GM12874 (cell line): Measurements from ENCODE around the gene AGBL4.

ENCODE experiments used
- CTCF ChIP-seq: IDR thresholded peaks from 2 replicates; pipeline ENCODE4 v1.5.1; 2011; ENCODE audit warnings: low read depth, mild to moderate bottlenecking, control low read depth, low read length, moderate library complexity; ENCODE audit not compliant: insufficient read depth

AGBL4 gene

DNA sequence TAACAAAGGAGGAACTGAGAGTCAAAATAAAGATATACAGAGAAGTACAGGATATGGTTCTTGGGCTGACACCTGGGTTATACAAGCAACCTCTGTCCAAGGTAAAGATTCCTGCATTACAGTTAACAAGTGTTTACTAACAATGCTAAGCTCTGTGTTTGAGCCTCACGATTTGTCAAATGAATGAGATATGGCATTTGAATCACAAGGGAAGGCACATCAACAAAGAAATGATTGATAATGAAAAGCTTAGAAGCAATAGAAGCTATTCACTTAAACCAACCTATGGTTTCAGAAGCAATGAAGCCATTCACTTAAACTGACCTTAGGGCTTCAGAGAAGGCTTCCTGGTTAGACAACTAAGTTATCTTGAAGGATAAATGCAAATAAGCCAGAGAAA is 199.5 kb downstream of the AGBL4 start:
- no peak for TF ChIP-seq CTCF

- no peak for TF ChIP-seq CTCF
Measured at GRCh38 chr1:49817681-49818080, 206.1 kb downstream of the AGBL4 start.

- no peak for TF ChIP-seq CTCF
Measured at GRCh38 chr1:49765034-49765433, 258.7 kb downstream of the AGBL4 start.

- TF ChIP-seq CTCF, result no peak
Measured at GRCh38 chr1:49728377-49728776, 295.4 kb downstream of the AGBL4 start.

GRCh38 chr1:49723662-49724061 is 300.1 kb downstream of the AGBL4 start:
- no peak for TF ChIP-seq CTCF

DNA sequence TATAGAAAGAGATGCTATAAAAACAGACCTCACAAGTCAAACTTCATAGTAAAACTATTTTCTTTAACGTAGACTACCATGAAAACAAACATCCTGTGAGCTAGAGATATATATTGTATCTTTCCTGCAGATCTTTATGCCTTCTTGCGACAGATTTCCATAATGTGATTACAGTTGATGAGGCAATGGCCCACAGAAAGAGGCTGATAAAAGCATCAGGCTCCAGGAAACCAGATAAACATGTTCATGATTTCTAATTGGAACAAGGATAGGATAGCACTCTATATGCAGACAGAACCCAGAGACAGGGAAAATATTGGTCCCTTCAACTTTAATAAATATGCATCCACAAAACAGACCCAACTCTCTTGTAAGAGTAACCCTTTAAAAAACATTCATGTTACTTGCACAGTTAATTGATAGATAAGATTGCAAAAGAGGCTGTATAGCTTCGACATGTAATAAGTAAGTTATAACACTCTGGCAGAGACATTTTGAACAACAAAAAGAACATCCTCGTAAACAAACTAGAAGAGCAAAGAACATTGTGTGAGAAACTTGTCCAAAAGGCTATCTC is 329.4 kb downstream of the AGBL4 start:
- TF ChIP-seq CTCF, result no peak

- no peak for TF ChIP-seq CTCF
Measured at GRCh38 chr1:49686107-49686506, 337.6 kb downstream of the AGBL4 start.
